Uterus (tissue), 2 donors: ENCODE results near the gene MEPCE.
"Not testable (repeated sequence)": the region's sequence is repeated elsewhere in the genome, so short reads cannot be mapped to it uniquely, and the experiment has no call there.

ENCODE experiments used
- CTCF ChIP-seq, 4 experiments: fragments of 200-600 bp in 2 of 4; fragments of 450-650 bp in 2 of 4; sonication (generic) in 2 of 4; IDR thresholded peaks; one replicate each; pipeline ENCODE4 v1.5.1; 2016 to 2019; ENCODE audit warnings: antibody characterized with exemption in 4 of 4, mild to moderate bottlenecking in 2 of 4, moderate library complexity in 1 of 4
- POLR2A ChIP-seq, 2 donors: fragments of 450-650 bp; IDR thresholded peaks; one replicate each; pipeline ENCODE4 v1.6.1; 2016; ENCODE audit warnings: antibody characterized with exemption in 2 of 2, mild to moderate bottlenecking in 1 of 2, moderate library complexity in 1 of 2

- TF ChIP-seq POLR2A, CTCF (IDR thresholded peaks at IDR 0.05): not testable (repeated sequence)
These were observed 24.2 kb downstream of the MEPCE start for GRCh38 chr7:100453854-100454253.
